ENCODE measurements around the gene USH2A.

DNA sequence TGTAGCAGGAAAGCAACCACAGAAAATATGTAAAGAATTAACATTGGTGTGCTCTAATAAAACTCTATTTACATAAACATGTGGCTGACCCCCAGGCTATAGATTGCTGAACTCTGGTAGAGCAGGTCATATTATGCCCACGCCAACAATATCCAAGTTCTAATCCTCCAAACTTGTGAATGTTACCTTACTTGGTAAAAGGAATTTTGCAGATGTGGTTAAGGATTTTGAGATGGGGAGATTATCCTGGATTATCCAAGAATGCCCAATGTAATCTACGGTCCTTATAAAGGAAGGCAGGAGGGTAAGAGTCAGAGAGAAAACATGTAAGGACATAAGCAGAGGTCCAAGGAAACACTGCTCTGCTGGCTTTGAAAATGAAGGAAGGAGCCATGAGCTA, 201.0 kb downstream of the USH2A start:
- TF ChIP-seq, protein P1, sequence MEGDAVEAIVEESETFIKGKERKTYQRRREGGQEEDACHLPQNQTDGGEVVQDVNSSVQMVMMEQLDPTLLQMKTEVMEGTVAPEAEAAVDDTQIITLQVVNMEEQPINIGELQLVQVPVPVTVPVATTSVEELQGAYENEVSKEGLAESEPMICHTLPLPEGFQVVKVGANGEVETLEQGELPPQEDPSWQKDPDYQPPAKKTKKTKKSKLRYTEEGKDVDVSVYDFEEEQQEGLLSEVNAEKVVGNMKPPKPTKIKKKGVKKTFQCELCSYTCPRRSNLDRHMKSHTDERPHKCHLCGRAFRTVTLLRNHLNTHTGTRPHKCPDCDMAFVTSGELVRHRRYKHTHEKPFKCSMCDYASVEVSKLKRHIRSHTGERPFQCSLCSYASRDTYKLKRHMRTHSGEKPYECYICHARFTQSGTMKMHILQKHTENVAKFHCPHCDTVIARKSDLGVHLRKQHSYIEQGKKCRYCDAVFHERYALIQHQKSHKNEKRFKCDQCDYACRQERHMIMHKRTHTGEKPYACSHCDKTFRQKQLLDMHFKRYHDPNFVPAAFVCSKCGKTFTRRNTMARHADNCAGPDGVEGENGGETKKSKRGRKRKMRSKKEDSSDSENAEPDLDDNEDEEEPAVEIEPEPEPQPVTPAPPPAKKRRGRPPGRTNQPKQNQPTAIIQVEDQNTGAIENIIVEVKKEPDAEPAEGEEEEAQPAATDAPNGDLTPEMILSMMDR (IDR thresholded peaks at IDR 0.05), result no peak
- no peak for TF ChIP-seq POLR2A (IDR thresholded peaks at IDR 0.05)

Data from adrenal gland (tissue), 5 donors.